Heart right ventricle (tissue), 16 donors: ENCODE measurements around the gene IGSF9B. TPM values are rescaled to one million over a fixed set of nuclear protein-coding genes. Genes with fewer than 3 reads are reported as not detected.
A peak's percentile ranks its signal among the peaks of the same experiment; 100 is the strongest.

Experiments
- ATAC-seq, 8 donors: fragments of 200-7000 bp; cut with Tn5 transposase; one replicate each; pipeline ENCODE4 v1.9.1; 2020; ENCODE audit warnings: mild to moderate bottlenecking in 8 of 8, moderate library complexity in 8 of 8, moderate number of reproducible peaks in 1 of 8
- DNase-seq, 2 donors: peaks; one replicate each; pipeline ENCODE4 v3.0.0-alpha.2; 2020
- H3K27ac ChIP-seq, 10 donors: fragments of 200-600 bp; sonication (generic) in 2 of 10; one replicate each; pipeline versions ENCODE4 v1.5.0 to v1.8.0; 2020 to 2022; ENCODE audit warnings: mild to moderate bottlenecking in 3 of 10
- H3K27me3 ChIP-seq, 7 donors: fragments of 200-600 bp; one replicate each; pipeline ENCODE4 v1.8.0; 2021 to 2022; ENCODE audit warnings: mild to moderate bottlenecking in 2 of 7
- H3K36me3 ChIP-seq, 9 donors: fragments of 200-600 bp; sonication (generic) in 1 of 9; one replicate each; pipeline versions ENCODE4 v1.5.0 to v1.8.0; 2020 to 2022; ENCODE audit warnings: mild to moderate bottlenecking in 2 of 9
- H3K4me1 ChIP-seq, 9 donors: fragments of 200-600 bp; sonication (generic) in 1 of 9; one replicate each; pipeline versions ENCODE4 v1.5.0 to v1.8.0; 2020 to 2022; ENCODE audit warnings: mild to moderate bottlenecking in 4 of 9
- H3K4me3 ChIP-seq, 10 donors: fragments of 200-600 bp; sonication (generic) in 2 of 10; one replicate each; pipeline versions ENCODE4 v1.5.0 to v1.8.0; 2020 to 2022; ENCODE audit warnings: mild to moderate bottlenecking in 7 of 10, moderate library complexity in 2 of 10
- H3K9me3 ChIP-seq, 11 donors: fragments of 200-600 bp in 10 of 11; sonication (generic) in 2 of 11; one replicate each; pipeline versions ENCODE4 v1.5.0 to v1.8.0; 2013 to 2022; ENCODE audit warnings: mild to moderate bottlenecking in 2 of 11, control low read depth in 1 of 11, moderate library complexity in 1 of 11
- WGBS, 2 donors: extraction: QIAGEN DNeasy Blood & Tissue Kit; methylation state at CpG; one replicate each; pipeline ENCODE4 v1.1.7; 2013; ENCODE audit warnings: inconsistent platforms in 1 of 2; 5-methylcytosine and 5-hydroxymethylcytosine counted together
- intact Hi-C, 10 donors: fragments of 100-400 bp; cut with DNase I; formaldehyde crosslinking; loops; one replicate each; pipeline versions ENCODE4 v1.11.1 to v1.14.2; 2022
- polyA plus RNA-seq, 2 donors: library from polyadenylated mRNA; stranded (reverse); fragments of 200-250 nt; gene quantifications; one replicate each; pipeline ENCODE4 v1.2.3, GENCODE V29; 2013
- total RNA-seq, 10 donors: library from RNA; stranded (reverse); fragmentation: NEBNext Ultra II Directional in 3 of 10; extraction: Animal tissue kit (Norgen Biotek cat#: 25700) in 3 of 10; gene quantifications; one replicate each; pipeline versions ENCODE4 v1.2.1 to v1.2.4, GENCODE V29; 2021 to 2023
- TF ChIP-seq, protein P1 (sequence below), 9 donors: fragments of 200-600 bp; sonication (generic) in 2 of 9; IDR thresholded peaks; one replicate each; pipeline versions ENCODE4 v1.5.0 to v1.8.0; 2021 to 2022; ENCODE audit warnings: antibody characterized with exemption in 9 of 9, mild to moderate bottlenecking in 5 of 9, moderate library complexity in 1 of 9
- donor health status: Arrhythmogenic right ventricular cardiomyopathy.
- donor health status: ischemic (EF 13 %, LVEDD 7.1; RV severe dilation, severe dysfunction).
- donor health status: healthy with polysubstance abuse.
- donor health status: DM: no; HTN: yes; CAD: no.
- donor health status: DM: no; HTN: no; CAD: no.
- donor health status: ischemic (EF 25% LVEDD 6.9; RV normal size, moderate dysfunction).
- donor health status: ischemic (EF 25% LVEDD 5.7; RV mildly dilated, moderate dysfunction).
- donor health status: healthy.
- donor health status: DM: yes; HTN: yes; CAD: no.
- donor health status: Ischemic cardiomyopathy.
- donor health status: ischemic (EF 35%, LVEDD 5.7; RV mildly dilated, moderate dysfunction).
- donor health status: nonischemic (EF 11% LVEDD 7.7; RV severe dilation, severe dysfunction).
- donor health status: DM: yes; HTN: yes; CAD: no.
- donor health status: PGD.
- donor health status: ischemic (EF 29% LVEDD 5.4; RV normal size, mild dysfunction).
- donor health status: nonischemic (EF 23%, LVEDD 6.1; RV moderate dilation, normal function).

IGSF9B gene
- total and polyA plus RNA-seq, 12 donors = 6.7 to 72.3 (median 49.6) TPM

DNA sequence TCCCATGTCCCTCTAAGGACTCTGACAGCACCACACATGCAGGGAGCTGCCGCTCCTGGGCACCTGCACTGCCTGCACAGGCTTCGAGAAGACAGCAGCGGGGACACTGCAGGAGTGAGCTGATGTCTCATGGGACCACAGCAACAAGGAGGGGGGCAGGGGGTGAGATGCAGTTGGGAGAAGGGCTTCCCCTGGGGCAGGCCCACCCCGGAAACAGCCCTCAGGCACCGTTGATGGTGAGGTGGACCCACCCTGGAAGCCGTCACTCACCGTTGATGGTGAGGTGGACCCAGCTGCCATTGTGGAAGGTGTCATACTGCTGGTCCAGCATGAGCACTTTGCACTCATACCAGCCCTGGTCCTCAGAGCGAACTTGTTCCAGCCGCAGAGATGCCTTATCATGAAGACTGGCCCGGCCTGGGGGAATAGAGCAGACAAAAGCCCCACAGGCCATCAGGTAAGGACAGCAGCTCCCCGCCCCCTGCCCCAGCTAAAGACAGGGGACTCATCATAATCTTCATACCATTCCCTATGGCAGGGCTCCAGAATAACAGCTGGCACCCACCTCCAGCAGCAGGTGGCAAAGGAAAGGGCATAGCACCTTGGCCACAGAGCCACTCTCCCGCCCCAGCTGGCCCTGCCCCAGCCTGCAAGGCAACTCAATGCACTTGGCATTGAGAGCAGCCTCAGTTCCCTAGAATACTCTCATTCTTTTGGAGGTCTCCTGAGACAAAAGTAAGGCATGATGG lies 12.6 kb downstream of the IGSF9B start:
- Histone ChIP-seq H3K9me3 (no peaks in the 10 kb centered on the region), H3K27me3 (peaks cover 0 to 3% (median 0%) of the 10 kb centered on the region in 7 donors), H3K4me3 (no peak overlapping the region), H3K27ac (peak overlapping the region in 5 of 10 donors; percentile 72 to 95 (median 79)), H3K4me1 (peaks cover 20 to 56% (median 46%) of the 10 kb centered on the region in 9 donors), H3K36me3 (peaks cover 0 to 31% (median 1%) of the 10 kb centered on the region in 9 donors)
- ATAC-seq = no peak
- intact Hi-C loops = no loop called here
- 83 to 85% methylated on average over 12 of the region's 12 CpGs for WGBS, 2 donors
- TF ChIP-seq, protein P1, sequence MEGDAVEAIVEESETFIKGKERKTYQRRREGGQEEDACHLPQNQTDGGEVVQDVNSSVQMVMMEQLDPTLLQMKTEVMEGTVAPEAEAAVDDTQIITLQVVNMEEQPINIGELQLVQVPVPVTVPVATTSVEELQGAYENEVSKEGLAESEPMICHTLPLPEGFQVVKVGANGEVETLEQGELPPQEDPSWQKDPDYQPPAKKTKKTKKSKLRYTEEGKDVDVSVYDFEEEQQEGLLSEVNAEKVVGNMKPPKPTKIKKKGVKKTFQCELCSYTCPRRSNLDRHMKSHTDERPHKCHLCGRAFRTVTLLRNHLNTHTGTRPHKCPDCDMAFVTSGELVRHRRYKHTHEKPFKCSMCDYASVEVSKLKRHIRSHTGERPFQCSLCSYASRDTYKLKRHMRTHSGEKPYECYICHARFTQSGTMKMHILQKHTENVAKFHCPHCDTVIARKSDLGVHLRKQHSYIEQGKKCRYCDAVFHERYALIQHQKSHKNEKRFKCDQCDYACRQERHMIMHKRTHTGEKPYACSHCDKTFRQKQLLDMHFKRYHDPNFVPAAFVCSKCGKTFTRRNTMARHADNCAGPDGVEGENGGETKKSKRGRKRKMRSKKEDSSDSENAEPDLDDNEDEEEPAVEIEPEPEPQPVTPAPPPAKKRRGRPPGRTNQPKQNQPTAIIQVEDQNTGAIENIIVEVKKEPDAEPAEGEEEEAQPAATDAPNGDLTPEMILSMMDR (IDR thresholded peaks at IDR 0.05) = no peak
- no peak for DNase-seq

DNA sequence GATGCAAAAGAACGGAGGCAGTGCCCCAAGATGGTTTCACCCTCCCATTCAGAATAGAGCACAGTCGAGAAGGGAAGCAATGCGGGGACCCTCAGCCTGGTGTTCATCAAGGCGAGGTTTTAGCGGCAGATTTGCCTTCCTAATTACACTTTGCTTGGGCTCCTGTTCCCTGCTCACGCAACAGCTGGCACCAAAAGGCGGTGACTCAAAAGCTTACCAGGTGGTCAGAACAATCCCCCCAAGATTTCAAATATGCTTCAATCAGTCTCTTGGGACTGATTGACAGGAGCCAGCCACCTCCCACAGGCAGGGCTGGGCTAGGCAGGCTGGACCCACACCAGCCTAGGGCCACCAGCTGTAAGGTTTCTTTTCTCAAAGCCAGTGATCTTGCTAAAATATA lies 14.2 kb downstream of the IGSF9B start:
- intact Hi-C loops = no loop called here
- Histone ChIP-seq H3K27ac (no peak overlapping the region), H3K4me1 (peaks cover 16 to 41% (median 34%) of the 10 kb centered on the region in 9 donors), H3K27me3 (no peaks in the 10 kb centered on the region), H3K36me3 (peaks cover 0 to 47% (median 8%) of the 10 kb centered on the region in 9 donors), H3K9me3 (no peaks in the 10 kb centered on the region), H3K4me3 (no peak overlapping the region)
- TF ChIP-seq, protein P1 (IDR thresholded peaks at IDR 0.05) = no peak
- ATAC-seq (no peak), DNase-seq (no peak)
- WGBS, 2 donors = 82 to 83% methylated on average over 7 of the region's 7 CpGs

DNA sequence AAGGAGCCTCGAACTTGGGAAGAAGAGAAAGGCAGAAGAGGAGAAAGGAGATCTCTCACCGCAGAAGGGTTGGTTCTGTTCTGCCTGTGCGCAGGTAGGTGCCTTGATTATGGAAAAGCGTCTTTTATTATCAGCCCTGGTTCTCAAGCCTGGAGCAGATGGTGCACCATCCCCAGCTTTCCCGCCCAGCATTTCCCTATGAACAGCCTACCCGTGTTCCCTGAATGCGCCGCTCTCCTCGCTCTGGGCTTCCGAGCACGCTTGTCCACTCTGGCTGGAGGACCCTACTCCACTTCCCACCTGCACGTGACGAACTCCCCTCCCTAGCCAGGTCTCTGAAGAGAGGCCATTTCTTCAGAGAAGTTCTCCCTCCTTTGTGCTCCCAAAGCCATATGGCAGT lies 15.2 kb downstream of the IGSF9B start:
- 88 to 90% methylated on average over 13 of the region's 13 CpGs for WGBS, 2 donors
- Histone ChIP-seq H3K36me3 (peaks cover 0 to 57% (median 17%) of the 10 kb centered on the region in 9 donors), H3K27me3 (no peaks in the 10 kb centered on the region), H3K4me1 (peaks cover 15 to 30% (median 23%) of the 10 kb centered on the region in 9 donors), H3K4me3 (no peak overlapping the region), H3K9me3 (no peaks in the 10 kb centered on the region), H3K27ac (no peak overlapping the region)
- intact Hi-C loops = no loop called here
- no peak for DNase-seq
- no peak for ATAC-seq
- TF ChIP-seq, protein P1 (IDR thresholded peaks at IDR 0.05) = no peak

DNA sequence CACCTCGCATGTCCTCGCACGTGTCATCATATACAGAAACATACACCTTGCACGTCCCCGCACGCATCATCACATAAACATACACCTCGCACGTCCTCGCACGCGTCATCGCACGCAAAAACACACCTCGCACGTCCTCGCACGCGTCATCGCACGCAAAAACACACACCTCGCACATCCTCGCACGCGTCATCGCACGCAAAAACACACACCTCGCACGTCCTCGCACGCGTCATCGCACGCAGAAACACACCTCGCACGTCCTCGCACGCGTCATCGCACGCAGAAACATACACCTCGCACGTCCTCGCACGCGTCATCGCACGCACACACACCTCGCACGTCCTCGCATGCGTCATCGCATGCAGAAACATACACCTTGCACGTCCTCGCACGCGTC lies 16.7 kb downstream of the IGSF9B start:
- no peaks in the 10 kb centered on the region for H3K9me3 ChIP-seq
- H3K27me3 ChIP-seq = no peaks in the 10 kb centered on the region
- H3K4me3 ChIP-seq = no peak overlapping the region
- peaks cover 0 to 72% (median 24%) of the 10 kb centered on the region in 9 donors for H3K36me3 ChIP-seq
- DNase-seq = no peak
- peaks cover 2 to 23% (median 13%) of the 10 kb centered on the region in 9 donors for H3K4me1 ChIP-seq
- ATAC-seq = no peak
- TF ChIP-seq, protein P1 (IDR thresholded peaks at IDR 0.05) = no peak
- intact Hi-C loops = no loop called here
- WGBS, 2 donors = 97% methylated on average over 56 of the region's 56 CpGs
- H3K27ac ChIP-seq = no peak overlapping the region
